ENCODE measurements around the gene BMP8A.
"Not testable (repeated sequence)": the region's sequence is repeated elsewhere in the genome, so short reads cannot be mapped to it uniquely, and the experiment has no call there.

DNA sequence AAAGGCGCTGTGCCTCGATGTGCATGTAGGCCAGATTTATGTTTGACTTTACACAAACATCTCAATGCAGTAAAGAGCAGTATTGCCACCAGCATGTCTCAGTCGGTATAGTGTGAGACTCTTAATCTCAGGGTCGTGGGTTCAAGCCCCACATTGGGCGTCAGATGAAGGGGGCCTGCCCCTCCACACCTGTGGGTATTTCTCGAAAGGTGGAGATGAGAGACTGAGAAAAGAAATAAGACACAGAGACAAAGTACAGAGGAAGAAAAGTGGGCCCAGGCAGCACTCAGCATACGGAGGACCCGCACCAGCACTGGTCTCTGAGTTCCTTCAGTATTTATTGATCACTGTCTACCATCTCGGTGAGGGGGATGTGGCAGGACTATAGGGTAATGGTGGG lies 13.0 kb downstream of the BMP8A start:
- not testable (repeated sequence) for TF ChIP-seq CTCF (tag by site-specific recombination; IDR thresholded peaks at IDR 0.05); ZNF175 (tag by site-specific recombination; IDR thresholded peaks at IDR 0.05); BCL11A (tag by site-specific recombination; IDR thresholded peaks at IDR 0.05; ENCODE audit: low read depth); KLF16 (tag by site-specific recombination; IDR thresholded peaks at IDR 0.05); TRIM28 (IDR thresholded peaks at IDR 0.05; ENCODE audit: borderline replicate concordance, low read length); ZEB2 (tag by site-specific recombination; IDR thresholded peaks at IDR 0.05); ZNF138 (tag by site-specific recombination; IDR thresholded peaks at IDR 0.05; ENCODE audit: borderline replicate concordance)
- TF ChIP-seq, protein P1, sequence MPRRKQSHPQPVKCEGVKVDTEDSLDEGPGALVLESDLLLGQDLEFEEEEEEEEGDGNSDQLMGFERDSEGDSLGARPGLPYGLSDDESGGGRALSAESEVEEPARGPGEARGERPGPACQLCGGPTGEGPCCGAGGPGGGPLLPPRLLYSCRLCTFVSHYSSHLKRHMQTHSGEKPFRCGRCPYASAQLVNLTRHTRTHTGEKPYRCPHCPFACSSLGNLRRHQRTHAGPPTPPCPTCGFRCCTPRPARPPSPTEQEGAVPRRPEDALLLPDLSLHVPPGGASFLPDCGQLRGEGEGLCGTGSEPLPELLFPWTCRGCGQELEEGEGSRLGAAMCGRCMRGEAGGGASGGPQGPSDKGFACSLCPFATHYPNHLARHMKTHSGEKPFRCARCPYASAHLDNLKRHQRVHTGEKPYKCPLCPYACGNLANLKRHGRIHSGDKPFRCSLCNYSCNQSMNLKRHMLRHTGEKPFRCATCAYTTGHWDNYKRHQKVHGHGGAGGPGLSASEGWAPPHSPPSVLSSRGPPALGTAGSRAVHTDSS (tag by site-specific recombination; IDR thresholded peaks at IDR 0.05), result not testable (repeated sequence)
- TF ChIP-seq, protein P2, sequence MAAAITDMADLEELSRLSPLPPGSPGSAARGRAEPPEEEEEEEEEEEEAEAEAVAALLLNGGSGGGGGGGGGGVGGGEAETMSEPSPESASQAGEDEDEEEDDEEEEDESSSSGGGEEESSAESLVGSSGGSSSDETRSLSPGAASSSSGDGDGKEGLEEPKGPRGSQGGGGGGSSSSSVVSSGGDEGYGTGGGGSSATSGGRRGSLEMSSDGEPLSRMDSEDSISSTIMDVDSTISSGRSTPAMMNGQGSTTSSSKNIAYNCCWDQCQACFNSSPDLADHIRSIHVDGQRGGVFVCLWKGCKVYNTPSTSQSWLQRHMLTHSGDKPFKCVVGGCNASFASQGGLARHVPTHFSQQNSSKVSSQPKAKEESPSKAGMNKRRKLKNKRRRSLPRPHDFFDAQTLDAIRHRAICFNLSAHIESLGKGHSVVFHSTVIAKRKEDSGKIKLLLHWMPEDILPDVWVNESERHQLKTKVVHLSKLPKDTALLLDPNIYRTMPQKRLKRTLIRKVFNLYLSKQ (tag by site-specific recombination; IDR thresholded peaks at IDR 0.05; ENCODE audit: borderline replicate concordance), result not testable (repeated sequence)
- TF ChIP-seq, protein P3, sequence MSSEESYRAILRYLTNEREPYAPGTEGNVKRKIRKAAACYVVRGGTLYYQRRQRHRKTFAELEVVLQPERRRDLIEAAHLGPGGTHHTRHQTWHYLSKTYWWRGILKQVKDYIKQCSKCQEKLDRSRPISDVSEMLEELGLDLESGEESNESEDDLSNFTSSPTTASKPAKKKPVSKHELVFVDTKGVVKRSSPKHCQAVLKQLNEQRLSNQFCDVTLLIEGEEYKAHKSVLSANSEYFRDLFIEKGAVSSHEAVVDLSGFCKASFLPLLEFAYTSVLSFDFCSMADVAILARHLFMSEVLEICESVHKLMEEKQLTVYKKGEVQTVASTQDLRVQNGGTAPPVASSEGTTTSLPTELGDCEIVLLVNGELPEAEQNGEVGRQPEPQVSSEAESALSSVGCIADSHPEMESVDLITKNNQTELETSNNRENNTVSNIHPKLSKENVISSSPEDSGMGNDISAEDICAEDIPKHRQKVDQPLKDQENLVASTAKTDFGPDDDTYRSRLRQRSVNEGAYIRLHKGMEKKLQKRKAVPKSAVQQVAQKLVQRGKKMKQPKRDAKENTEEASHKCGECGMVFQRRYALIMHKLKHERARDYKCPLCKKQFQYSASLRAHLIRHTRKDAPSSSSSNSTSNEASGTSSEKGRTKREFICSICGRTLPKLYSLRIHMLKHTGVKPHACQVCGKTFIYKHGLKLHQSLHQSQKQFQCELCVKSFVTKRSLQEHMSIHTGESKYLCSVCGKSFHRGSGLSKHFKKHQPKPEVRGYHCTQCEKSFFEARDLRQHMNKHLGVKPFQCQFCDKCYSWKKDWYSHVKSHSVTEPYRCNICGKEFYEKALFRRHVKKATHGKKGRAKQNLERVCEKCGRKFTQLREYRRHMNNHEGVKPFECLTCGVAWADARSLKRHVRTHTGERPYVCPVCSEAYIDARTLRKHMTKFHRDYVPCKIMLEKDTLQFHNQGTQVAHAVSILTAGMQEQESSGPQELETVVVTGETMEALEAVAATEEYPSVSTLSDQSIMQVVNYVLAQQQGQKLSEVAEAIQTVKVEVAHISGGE (tag by site-specific recombination; conservative IDR thresholded peaks at IDR 0.05; ENCODE audit: low read depth), result not testable (repeated sequence)
- TF ChIP-seq, protein P4, sequence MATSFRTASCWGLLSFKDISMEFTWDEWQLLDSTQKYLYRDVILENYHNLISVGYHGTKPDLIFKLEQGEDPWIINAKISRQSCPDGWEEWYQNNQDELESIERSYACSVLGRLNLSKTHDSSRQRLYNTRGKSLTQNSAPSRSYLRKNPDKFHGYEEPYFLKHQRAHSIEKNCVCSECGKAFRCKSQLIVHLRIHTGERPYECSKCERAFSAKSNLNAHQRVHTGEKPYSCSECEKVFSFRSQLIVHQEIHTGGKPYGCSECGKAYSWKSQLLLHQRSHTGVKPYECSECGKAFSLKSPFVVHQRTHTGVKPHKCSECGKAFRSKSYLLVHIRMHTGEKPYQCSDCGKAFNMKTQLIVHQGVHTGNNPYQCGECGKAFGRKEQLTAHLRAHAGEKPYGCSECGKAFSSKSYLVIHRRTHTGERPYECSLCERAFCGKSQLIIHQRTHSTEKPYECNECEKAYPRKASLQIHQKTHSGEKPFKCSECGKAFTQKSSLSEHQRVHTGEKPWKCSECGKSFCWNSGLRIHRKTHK (tag by site-specific recombination; IDR thresholded peaks at IDR 0.05), result not testable (repeated sequence)

Measured in HEK293 (cell line).